Measurements from ENCODE around the gene ATP6V1A. TPM values are rescaled to one million over a fixed set of nuclear protein-coding genes. Genes with fewer than 3 reads are reported as not detected.

The ATP6V1A gene
- total RNA-seq, 1 experiment from 2014 or later = 75.0 TPM

GRCh38 chr3:113747283-113748046 lies 630 bp downstream of the ATP6V1A start:
- peak; percentile 15 for DNase-seq (ENCODE audit: low read depth)

- no peak for DNase-seq (ENCODE audit: low read depth)
Measured at GRCh38 chr3:113751141-113751540, 4.3 kb downstream of the ATP6V1A start.

GRCh38 chr3:113753376-113753985 lies 6.6 kb downstream of the ATP6V1A start:
- DNase-seq (ENCODE audit: low read depth) = no peak

- DNase-seq (ENCODE audit: low read depth) = no peak
Measured at GRCh38 chr3:113754494-113755159, 7.8 kb downstream of the ATP6V1A start.

GRCh38 chr3:113758389-113759024 lies 11.7 kb downstream of the ATP6V1A start:
- DNase-seq (ENCODE audit: low read depth) = peak; percentile 76

- DNase-seq (ENCODE audit: low read depth) = no peak
Measured at GRCh38 chr3:113764698-113765097, 17.9 kb downstream of the ATP6V1A start.

GRCh38 chr3:113769551-113769950 lies 22.7 kb downstream of the ATP6V1A start:
- DNase-seq (ENCODE audit: low read depth) = peak; percentile 60

- no peak for DNase-seq (ENCODE audit: low read depth)
Measured at GRCh38 chr3:113771993-113772392, 25.2 kb downstream of the ATP6V1A start.

- DNase-seq (ENCODE audit: low read depth) = peak; percentile 37
Measured at GRCh38 chr3:113773381-113773780, 26.5 kb downstream of the ATP6V1A start.

- no peak for DNase-seq (ENCODE audit: low read depth)
Measured at GRCh38 chr3:113775516-113775915, 28.7 kb downstream of the ATP6V1A start.

GRCh38 chr3:113776564-113776963 lies 29.7 kb downstream of the ATP6V1A start:
- DNase-seq (ENCODE audit: low read depth) = no peak

- peak; percentile 86 for DNase-seq (ENCODE audit: low read depth)
Measured at GRCh38 chr3:113783463-113783862, 36.6 kb downstream of the ATP6V1A start.

GRCh38 chr3:113783980-113784379 lies 37.1 kb downstream of the ATP6V1A start:
- DNase-seq (ENCODE audit: low read depth) = peak; percentile 15

GRCh38 chr3:113791381-113791780 lies 44.5 kb downstream of the ATP6V1A start:
- DNase-seq (ENCODE audit: low read depth) = no peak

GRCh38 chr3:113794526-113794925 lies 47.7 kb downstream of the ATP6V1A start:
- no peak for DNase-seq (ENCODE audit: low read depth)

- no peak for DNase-seq (ENCODE audit: low read depth)
Measured at GRCh38 chr3:113795693-113796092, 48.9 kb downstream of the ATP6V1A start.

GRCh38 chr3:113802795-113803455 lies 56.1 kb downstream of the ATP6V1A start:
- no peak for DNase-seq (ENCODE audit: low read depth)

GRCh38 chr3:113804661-113805060 lies 57.8 kb downstream of the ATP6V1A start:
- DNase-seq (ENCODE audit: low read depth) = no peak

GRCh38 chr3:113805249-113805648 lies 58.4 kb downstream of the ATP6V1A start:
- no peak for DNase-seq (ENCODE audit: low read depth)

GRCh38 chr3:113812854-113813253 lies 66.0 kb downstream of the ATP6V1A start:
- DNase-seq (ENCODE audit: low read depth) = no peak

GRCh38 chr3:113819866-113820265 lies 73.0 kb downstream of the ATP6V1A start:
- no peak for DNase-seq (ENCODE audit: low read depth)

- peak; percentile 26 for DNase-seq (ENCODE audit: low read depth)
Measured at GRCh38 chr3:113825090-113825489, 78.3 kb downstream of the ATP6V1A start.
